GM21447 (cell line): Measurements from ENCODE around the gene DDI2.
"Not testable (repeated sequence)": the region's sequence is repeated elsewhere in the genome, so short reads cannot be mapped to it uniquely, and the experiment has no call there.

Experiments used
- ATAC-seq: cut with Tn5 transposase; IDR thresholded peaks from one replicate; pipeline ENCODE4 v1.9.1; 2021; ENCODE audit not compliant: unreplicated experiment

The DDI2 gene

DNA sequence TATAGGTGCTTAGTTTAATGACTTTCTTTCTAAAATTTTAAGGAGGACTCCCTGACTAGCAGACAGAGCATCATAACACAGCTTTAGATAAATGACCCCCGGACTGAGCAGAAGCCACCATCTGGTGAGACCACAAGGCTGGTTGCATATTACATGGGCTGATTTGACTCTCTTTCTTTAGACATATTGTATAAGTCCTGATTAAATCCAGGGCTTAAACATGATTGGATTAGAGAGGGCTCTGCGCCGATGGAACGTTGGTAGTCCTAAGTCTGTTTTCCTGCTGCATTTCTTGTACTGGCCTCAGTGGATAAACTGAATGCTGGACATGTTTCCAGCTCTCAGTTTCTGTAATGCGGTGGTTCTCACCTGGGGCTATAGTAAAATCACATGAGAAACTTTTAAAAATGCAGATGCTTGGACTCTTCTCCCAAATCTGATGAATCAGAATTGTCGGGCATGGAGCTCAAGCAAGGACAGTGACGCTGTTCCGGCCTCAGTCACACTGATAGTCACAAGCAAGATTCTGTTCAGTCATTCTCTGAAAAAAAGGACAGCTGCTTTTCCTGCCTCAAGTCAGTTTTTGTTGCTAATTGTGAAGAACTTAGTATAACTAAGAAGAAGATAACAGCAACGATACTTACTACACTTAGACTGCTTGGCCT lies 16.6 kb downstream of the DDI2 start:
- ATAC-seq = no peak

DNA sequence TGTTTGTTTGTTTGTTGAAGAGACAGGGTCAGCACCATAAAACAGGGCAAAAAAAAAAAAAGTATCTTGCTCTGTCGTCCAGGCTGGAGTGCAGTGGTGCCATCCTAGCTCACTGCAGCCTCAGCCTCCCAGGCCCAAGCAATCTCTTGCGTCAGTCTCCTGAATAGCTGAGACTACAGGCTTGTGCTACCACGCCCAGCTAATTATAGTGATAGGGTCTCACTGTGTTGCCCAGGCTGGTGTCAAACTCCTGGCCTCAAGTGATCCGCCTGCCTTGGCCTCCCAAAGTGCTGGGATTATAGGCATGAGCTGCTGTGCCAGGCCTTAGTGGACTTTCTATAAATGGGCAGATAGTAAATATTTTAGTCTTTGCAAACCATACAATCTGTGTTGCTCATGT lies 19.2 kb downstream of the DDI2 start:
- no peak for ATAC-seq

DNA sequence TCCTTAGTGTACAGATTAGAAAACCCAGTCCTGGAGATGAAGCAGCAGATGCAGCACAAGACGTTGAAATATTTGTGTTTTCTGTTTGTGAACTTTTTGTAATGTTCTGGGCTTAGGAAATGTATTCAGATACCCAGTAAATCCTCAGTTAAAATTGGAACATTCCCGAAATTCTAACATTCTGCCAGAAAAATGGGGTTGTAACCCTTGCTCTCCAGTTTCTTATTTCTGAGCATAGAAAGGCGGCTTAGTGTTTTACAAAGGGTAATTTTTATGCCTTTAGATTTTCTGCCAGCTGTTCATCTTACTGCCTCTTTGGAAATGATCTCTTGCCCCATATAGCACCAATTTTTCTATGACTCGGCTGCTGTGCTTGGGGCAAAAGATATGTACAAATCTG lies 20.6 kb downstream of the DDI2 start:
- no peak for ATAC-seq

DNA sequence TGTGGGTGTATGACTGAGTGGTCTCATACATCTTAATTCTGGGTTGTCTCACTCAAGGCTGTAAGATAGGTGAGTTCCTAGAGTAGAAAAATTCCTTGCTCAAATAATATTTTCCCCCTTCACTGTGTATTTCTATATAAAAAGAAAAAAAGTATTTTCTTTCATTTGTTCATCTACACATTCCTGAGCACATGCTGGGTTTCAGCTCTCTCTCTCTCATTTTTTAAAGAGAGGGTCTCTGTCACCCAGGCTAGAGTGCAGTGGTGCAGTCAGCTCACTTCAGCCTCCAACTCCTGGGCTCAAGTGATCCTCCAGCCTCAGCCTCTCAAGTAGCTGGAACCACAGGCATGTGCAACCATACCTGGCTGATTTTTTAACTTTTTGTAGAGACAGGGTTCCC lies 22.0 kb downstream of the DDI2 start:
- no peak for ATAC-seq

DNA sequence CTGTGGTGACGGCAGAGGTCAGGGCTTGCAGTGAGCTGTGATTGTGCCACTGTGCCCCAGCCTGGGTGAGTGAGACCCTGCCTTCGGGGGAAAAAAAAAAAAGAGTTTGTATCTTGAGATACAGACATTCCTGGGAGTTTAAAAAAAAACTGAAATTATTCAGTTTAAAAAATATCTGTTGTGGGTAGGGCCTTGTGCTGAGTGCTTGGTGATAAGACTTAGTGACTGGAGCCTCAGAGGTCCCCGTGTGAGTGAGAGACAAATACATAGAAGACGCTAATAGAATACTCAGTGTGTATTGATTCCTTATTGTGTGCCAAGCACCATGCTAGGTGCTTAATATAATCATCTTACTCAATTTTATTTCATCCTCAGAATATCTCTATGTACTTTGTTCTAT lies 22.7 kb downstream of the DDI2 start:
- ATAC-seq = no peak

DNA sequence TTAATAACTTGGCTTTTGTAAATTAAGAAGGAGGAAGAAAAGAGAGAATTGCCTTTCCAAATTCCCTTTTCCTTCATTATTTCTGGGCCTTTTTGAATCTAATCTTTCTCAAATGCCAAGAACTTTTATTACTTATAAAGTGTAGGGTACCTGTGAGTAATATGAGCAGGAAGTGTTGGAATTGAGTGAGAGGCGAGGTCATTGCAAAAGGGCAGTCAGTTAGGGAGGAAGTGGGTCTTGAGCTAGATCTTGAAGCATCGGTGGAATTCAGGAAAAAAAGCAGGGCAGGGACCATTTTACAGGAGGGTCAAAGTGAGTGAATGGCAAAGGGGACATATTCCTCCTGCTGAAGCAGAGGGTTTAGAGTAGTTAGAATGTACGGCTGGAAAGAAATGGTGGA lies 23.4 kb downstream of the DDI2 start:
- no peak for ATAC-seq

DNA sequence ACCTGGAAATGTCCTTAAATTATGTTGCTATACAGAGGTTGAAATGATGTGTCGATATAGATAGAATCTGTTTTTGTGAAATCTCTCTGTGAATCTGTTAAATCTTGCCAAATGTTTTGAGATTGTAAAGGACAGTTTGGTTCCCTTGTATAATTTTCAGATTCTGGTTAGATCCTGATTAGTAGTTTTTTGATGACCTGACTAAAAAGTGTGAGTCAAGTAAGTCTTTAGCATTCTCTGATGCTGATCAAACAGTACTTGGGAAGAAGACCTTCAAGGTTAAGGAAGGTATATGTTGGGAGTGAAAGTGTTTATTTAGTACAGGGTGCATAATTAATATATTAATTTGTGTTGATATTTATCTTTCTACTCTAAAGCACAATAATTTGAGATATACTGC lies 32.7 kb downstream of the DDI2 start:
- ATAC-seq = no peak

DNA sequence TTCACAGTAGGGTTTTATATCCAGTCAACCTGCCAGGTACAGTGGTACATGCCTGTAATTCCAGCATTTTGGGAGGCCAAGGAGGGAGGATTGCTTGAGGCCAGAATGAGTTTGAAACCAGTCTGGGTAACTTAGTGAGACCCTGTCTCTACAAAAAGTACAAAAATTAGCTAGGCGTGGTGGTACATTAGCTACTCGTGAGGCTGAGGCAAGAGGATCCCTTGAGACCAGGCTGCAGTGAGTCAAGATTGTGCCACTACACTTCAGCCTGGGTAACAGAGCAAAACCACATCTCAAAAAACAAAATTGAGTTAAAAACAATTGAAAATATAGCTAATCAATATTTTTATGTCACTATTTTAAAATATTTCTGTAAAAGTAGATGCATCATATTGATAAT lies 33.2 kb downstream of the DDI2 start:
- ATAC-seq = no peak

DNA sequence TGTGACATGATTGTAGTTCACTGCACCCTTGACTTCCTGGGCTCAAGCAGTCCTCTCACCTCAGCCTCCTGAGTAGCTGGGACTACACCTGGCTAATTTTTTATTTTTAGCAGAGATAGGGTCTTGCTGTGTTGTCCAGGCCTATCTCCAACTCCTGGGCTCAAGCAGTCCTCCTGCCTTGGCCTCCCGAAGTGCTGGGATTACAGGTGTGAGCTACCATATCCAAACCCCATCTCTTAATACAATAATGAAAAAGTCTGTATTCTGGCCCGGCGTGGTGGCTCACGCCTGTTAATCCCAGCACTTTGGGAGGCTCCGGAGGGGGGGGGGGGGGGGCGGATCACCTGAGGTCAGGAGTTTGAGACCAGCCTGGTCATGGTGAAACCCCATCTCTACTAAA lies 34.9 kb downstream of the DDI2 start:
- ATAC-seq = not testable (repeated sequence)

DNA sequence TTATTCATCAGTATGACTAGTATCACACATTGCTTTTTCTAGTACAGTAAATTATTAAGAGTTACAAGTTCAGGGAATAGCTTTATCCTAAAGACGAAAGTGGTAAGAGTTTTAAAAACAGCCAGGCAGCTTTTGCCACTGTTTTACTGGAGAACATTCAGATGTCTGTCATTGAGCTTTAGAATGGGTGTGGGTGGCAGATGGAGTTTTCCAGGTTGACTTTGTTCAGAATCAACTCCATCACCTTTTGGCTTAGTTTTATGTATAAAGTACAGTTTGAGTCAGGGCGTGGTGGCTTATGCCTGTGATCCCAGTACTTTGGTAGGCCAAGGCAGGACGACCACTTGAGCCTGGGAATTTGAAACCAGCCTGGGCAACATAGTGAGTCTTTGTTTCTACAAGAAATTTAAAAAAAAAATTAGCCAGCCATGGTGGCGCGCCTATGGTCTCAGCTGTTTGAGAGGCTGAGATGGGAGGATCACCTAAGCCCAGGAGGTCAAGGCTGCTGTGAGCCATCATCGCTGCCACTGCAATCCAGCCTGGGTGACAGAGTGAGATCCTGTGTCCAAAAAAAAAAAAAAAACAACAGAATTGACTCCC lies 36.9 kb downstream of the DDI2 start:
- no peak for ATAC-seq

DNA sequence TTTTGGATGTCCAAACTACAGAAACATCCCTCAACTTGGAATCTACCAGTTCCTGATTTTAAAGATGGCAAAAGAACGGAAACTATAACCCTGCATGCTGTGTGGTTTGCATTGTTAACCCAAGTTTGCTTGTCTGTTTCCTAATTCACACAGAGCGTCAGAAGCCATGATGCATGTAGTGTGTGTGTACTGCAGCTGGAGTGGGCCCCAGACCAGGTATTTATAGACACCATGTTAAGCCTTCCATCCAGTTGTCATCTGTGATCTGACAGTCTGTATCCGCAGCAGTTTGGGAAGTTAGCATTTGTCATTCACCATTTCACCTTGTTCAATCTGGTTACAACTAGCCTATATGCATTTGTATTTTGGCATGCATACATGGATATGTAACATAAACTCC lies 39.2 kb downstream of the DDI2 start:
- no peak for ATAC-seq

DNA sequence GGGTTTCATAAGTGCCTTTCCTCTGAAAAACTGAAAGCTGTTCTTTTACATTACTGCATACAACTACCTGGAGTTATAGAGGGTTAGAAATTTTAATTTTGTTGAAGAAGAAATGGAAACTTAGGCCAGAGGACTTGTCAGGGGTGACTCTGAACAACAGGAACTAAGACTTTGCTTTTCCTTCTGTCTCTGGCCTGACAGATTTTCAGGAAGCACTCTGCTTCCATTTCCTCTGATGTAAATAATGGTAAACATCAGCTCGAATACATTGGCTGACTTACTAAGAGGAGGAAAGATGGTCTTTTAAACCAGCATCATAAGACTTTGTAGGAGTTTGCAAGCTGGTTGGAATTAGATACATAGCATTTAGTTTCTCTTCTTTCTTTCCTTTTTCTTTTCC lies 39.8 kb downstream of the DDI2 start:
- no peak for ATAC-seq

DNA sequence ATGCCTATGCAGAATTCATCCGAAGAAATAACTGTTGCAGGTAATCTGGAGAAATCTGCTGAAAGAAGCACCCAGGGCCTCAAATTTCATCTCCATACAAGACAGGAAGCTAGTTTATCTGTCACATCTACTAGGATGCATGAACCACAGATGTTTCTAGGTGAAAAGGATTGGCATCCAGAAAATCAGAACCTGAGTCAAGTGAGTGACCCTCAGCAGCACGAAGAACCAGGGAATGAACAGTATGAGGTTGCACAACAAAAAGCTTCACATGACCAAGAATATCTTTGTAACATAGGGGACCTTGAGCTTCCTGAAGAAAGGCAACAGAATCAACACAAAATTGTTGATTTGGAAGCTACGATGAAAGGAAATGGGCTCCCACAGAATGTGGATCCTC lies 42.9 kb downstream of the DDI2 start:
- no peak for ATAC-seq

DNA sequence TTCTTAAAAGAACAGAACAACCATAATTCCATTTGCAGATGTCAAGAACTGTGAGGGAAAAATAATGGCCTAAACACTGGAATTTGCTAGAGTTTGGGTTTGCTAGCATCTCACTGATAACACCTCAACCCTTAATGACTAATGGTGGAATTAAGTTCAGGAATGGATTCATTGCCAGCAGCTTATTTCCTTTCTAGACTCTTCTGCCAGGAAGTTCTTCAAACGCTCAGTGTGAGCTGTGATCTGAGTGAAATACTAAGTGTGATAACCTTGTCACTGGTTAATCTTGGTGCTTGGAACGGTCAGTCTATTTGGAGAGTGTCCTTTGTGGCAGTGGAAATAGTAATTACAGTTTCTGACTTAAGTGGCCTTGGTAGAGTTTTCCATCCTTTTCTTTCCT lies 45.2 kb downstream of the DDI2 start:
- ATAC-seq = no peak

DNA sequence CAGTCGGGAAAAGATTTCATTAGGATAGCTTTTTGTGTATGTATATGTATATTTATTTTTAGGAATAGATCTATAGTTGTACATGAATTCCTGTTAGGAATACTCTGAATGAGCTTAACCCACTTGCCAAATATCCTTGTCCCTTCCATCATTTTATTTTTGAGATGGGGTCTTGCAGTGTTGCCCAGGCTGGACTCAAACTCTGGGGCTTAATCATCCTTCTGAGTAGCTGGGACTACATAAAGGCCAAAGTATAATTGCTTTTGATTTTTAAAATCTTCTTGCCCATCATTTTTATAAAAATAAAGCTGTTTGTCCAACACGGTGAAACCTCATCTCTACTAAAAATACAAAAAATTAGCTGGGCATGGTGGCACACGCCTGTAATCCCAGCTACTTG lies 46.7 kb downstream of the DDI2 start:
- no peak for ATAC-seq

DNA sequence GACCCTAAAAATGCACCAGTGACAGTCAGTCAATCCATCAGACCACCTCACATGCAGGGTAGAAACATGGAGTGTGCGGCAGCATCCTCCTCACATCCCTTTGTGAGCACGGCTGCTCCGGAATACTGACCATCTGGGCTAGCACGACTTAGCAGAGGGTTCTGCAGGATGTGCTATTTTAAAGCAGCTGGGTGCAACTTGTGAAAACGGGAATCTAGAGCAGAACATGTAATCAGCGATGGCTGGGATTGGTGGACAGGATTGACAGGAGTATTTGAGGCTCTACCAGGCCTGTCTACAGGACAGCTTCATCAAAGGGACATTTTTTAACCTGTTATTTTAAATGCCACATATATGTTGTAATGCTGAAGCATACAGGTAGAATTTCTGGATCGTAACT lies 50.1 kb downstream of the DDI2 start:
- ATAC-seq = no peak

DNA sequence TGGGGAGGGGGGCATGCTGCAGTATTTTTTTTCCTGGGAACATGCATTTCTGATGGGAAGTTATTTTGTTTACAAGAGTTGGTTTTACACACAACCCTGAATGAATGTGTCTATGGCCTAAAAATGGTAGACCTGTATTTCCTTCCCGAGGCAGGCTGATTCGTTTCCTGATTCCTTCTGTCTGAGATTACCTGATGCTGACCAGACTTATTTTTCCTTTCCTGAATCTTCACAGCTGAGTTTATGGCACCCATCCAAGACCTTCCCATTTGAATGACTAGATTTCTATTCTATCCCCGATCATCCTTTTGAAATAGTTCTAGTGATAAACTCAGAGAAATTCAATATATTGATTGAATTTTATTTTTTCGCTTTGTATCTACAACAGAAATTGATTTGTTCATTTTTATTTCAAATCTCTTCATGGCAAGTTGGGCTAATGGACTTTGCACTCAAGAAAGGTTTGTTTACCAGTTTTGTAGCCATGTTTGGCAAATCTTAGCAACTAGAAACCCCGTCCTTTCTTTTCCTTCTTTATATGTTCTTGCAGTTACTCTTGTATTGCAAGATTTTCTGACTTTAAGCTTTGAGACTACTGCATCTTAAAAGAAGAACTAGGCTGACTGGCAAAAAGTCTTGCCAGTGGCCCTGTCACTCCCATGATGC lies 51.0 kb downstream of the DDI2 start:
- ATAC-seq = no peak

DNA sequence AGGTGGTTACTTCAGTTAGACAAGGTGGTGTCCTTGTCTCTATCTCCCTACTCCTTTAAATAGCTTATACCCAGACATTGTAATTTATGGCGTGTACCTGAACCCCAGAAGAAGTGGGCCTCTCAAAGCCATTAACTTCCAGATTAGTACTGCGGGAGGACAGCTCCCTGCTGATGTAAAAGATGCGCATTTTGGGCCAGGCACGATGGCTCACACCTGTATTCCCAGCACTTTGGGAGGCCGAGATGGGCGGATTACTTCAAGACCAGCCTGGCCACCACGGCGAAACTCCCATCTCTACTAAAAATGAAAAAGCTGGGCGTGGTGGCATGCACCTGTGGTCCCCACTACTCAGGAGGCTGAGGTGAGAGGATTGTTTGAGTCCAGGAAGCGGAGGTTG lies 51.8 kb downstream of the DDI2 start:
- no peak for ATAC-seq

DNA sequence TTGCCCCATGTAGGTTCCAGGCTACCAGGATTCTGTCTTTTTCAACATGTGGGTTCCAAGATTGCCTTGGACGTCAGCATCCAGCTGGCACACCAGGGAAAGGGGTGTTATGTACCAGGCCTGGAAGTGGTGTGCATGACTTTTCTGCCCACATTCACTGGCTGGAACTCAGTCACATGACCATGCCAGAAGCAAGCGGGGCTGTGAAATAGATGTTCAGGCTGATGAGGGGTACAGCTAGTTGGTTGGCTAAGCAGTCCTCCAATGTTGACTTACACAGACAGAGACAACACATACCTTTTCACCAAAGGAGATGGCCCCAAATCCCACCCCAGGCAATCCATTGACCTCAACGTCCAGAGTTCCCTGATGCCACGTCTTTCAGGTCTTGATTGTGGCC lies 52.6 kb downstream of the DDI2 start:
- ATAC-seq = no peak

DNA sequence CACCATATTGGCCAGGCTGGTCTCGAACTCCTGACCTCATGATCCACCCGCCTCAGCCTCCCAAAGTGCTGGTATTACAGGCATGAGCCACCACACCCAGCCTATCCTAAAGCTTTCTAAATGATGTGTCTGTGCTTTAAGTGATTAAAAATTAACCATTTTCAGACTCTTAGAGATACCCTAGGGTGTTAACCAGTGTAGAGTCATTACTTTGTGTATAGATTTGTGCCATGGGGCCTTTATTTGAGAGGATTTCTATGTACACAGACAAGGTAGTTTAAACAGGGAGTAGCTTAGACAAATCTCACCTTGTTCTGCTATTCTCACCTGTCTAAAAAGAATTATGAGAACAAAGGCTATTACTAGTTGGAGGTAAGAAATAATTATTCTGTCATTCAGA lies 54.2 kb downstream of the DDI2 start:
- ATAC-seq = no peak

DNA sequence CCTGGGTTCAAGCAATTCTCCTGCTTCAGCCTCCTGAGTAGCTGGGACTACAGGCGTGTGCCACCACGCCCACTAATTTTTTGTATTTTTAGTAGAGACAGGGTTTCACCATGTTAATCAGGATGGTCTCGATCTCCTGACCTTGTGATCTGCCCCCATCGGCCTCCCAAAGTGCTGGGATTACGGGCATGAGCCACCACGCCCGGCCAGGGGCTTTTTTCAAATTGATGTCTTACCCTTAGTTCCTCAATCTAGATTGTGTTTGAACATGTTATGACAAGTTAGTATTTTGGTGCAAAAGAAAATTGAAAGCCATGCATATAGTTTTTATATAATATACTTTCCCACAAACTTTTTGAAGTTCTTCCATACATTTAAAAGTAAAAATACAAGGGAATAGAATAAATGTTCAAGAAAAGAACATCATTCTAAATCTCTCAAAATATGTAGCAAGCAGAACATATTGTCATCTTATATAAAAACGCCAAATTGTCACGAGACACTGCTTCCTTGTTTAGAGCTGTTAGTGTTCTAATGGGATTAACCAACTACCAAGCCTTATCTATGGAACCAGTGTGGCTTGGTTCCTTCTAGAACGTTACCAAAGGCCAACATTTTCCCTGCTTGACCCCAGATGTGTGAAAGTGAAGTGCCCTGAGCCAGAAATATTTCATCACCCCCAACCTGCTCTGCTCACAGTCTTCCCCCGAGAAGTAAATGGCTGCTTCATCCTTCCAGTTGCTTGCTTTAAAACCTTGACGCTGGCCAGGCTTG lies 57.3 kb downstream of the DDI2 start:
- ATAC-seq = no peak

DNA sequence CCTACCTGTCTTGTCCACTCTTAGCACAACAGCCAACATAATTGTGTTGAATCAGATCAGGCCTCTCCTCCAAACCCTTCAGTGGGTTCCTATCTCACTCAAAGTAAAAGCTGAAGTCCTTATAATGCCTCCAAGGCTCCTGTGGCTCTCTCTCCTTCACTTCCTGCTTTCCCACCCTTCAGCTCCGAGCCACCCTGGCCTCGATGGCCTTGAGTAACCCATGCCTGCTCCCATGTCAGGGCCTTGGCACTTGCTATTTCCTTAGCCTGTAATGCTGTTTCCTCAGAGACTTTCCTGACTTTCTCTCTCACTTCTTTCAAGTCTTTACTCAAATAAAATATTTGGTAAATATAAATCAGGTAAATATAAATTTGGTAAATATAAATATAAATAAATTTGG lies 58.8 kb downstream of the DDI2 start:
- no peak for ATAC-seq
